ENCODE measurements around the gene RHCG.
A peak's percentile ranks its signal among the peaks of the same experiment; 100 is the strongest.

Gene RHCG

DNA sequence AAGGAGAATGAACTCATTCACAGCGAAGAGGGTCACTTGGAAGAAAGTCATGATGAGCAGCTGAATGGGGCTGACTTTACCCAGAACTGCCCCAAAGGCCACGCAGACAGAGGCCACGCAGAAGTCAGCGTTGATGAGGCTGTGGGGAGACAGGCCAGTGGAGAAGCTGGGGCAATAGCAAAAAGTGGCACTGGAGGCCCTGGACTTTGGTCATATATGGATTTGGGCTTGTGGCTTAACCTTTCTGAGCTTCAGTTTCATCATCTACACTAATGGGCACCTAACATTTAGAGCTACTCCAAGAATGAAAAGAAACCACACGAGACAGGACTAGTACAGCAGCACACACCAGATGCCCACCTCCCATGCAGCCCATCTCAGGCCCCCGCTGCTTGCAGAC is 13.3 kb downstream of the RHCG start:
- H2AK5ac ChIP-seq (ENCODE audit: low read length, severe bottlenecking), result no peak overlapping the region
- H4K8ac ChIP-seq (ENCODE audit: low read length), result no peak overlapping the region
- no peaks in the 10 kb centered on the region for H3K9me3 ChIP-seq (ENCODE audit: control insufficient read depth, low read length)
- no peak overlapping the region for H2BK120ac ChIP-seq (ENCODE audit: low read depth, low read length)
- no peak overlapping the region for H2AFZ ChIP-seq (ENCODE audit: low read depth, low read length)
- peaks cover 40 to 84% of the 10 kb centered on the region in 2 experiments for H3K27me3 ChIP-seq (ENCODE audit: control insufficient read depth in 1 of 2, insufficient read depth in 1 of 2, low read length in 2 of 2)
- H2BK12ac ChIP-seq (ENCODE audit: low read length in 2 of 2), result no peak overlapping the region
- no peak overlapping the region for H3K4ac ChIP-seq (ENCODE audit: low read depth in 1 of 2, low read length in 2 of 2)
- H3K36me3 ChIP-seq (ENCODE audit: control insufficient read depth in 1 of 2, insufficient read depth in 2 of 2, low read depth in 1 of 2, low read length in 2 of 2), result no peaks in the 10 kb centered on the region
- H2BK5ac ChIP-seq (ENCODE audit: low read depth, low read length, poor library complexity, severe bottlenecking), result no peak overlapping the region
- H3K14ac ChIP-seq (ENCODE audit: low read length in 2 of 2), result peak overlapping the region in 1 of 2 experiments; percentile 10
- H3K4me2 ChIP-seq (ENCODE audit: low read length, poor library complexity, severe bottlenecking), result no peak overlapping the region
- H3K23ac ChIP-seq (ENCODE audit: low read length in 2 of 2), result no peak overlapping the region
- 87% methylated on average over 6 of the region's 6 CpGs for WGBS
- no peak overlapping the region for H4K91ac ChIP-seq (ENCODE audit: low read length)
- no peaks in the 10 kb centered on the region for H3K79me1 ChIP-seq (replicated peaks; ENCODE audit: low read length, poor library complexity, severe bottlenecking)
- peaks cover 1% of the 10 kb centered on the region for H3K4me1 ChIP-seq (ENCODE audit: control insufficient read depth, insufficient read depth, low read depth, low read length)
- no peak overlapping the region for H3K9ac ChIP-seq (ENCODE audit: low read length)
- H3K18ac ChIP-seq (ENCODE audit: low read depth in 1 of 2, low read length in 2 of 2), result no peak overlapping the region
- no peak overlapping the region for H2BK15ac ChIP-seq (ENCODE audit: low read depth, poor library complexity, severe bottlenecking)
- no peak overlapping the region for H3K4me3 ChIP-seq (ENCODE audit: insufficient read depth in 1 of 2, low read depth in 1 of 2, low read length in 2 of 2)
- no peak overlapping the region for H3K27ac ChIP-seq (ENCODE audit: low read length, poor library complexity, severe bottlenecking)
- DNase-seq, result no peak

DNA sequence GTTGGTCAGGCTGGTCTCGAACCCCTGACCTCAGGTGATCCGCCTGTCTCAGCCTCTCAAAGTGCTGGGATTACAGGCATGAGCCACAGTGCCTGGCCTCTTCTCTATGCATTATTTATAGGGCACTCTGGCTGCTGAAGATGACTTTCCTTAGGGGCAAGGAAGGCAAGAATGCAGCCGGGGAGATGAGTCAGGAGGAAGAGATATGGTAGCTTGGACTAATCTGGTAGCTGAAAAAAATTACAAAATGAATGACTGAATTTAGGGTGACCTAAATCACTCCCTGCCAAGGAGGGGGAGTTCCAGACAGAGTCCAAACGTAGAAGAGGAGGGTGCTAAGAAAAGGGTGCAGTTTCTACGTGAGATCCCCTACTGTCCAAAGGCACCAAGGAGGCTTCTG is 14.2 kb downstream of the RHCG start:
- H3K27me3 ChIP-seq (ENCODE audit: control insufficient read depth in 1 of 2, insufficient read depth in 1 of 2, low read length in 2 of 2), result peaks cover 41 to 84% of the 10 kb centered on the region in 2 experiments
- WGBS, result 73% methylated on average over 5 of the region's 5 CpGs
- H3K4ac ChIP-seq (ENCODE audit: low read depth in 1 of 2, low read length in 2 of 2), result no peak overlapping the region
- H2BK5ac ChIP-seq (ENCODE audit: low read depth, low read length, poor library complexity, severe bottlenecking), result no peak overlapping the region
- no peak overlapping the region for H3K27ac ChIP-seq (ENCODE audit: low read length, poor library complexity, severe bottlenecking)
- no peaks in the 10 kb centered on the region for H3K36me3 ChIP-seq (ENCODE audit: control insufficient read depth in 1 of 2, insufficient read depth in 2 of 2, low read depth in 1 of 2, low read length in 2 of 2)
- no peak overlapping the region for H2AFZ ChIP-seq (ENCODE audit: low read depth, low read length)
- no peak overlapping the region for H3K23ac ChIP-seq (ENCODE audit: low read length in 2 of 2)
- no peak overlapping the region for H2BK120ac ChIP-seq (ENCODE audit: low read depth, low read length)
- no peak overlapping the region for H2BK15ac ChIP-seq (ENCODE audit: low read depth, poor library complexity, severe bottlenecking)
- H3K79me1 ChIP-seq (replicated peaks; ENCODE audit: low read length, poor library complexity, severe bottlenecking), result no peaks in the 10 kb centered on the region
- H2BK12ac ChIP-seq (ENCODE audit: low read length in 2 of 2), result no peak overlapping the region
- H2AK5ac ChIP-seq (ENCODE audit: low read length, severe bottlenecking), result no peak overlapping the region
- H3K4me3 ChIP-seq (ENCODE audit: insufficient read depth in 1 of 2, low read depth in 1 of 2, low read length in 2 of 2), result no peak overlapping the region
- H3K4me2 ChIP-seq (ENCODE audit: low read length, poor library complexity, severe bottlenecking), result no peak overlapping the region
- no peak overlapping the region for H3K18ac ChIP-seq (ENCODE audit: low read depth in 1 of 2, low read length in 2 of 2)
- no peaks in the 10 kb centered on the region for H3K9me3 ChIP-seq (ENCODE audit: control insufficient read depth, low read length)
- no peak for DNase-seq
- no peak overlapping the region for H3K9ac ChIP-seq (ENCODE audit: low read length)
- no peak overlapping the region for H4K8ac ChIP-seq (ENCODE audit: low read length)
- H4K91ac ChIP-seq (ENCODE audit: low read length), result no peak overlapping the region
- peaks cover 1% of the 10 kb centered on the region for H3K4me1 ChIP-seq (ENCODE audit: control insufficient read depth, insufficient read depth, low read depth, low read length)
- no peak overlapping the region for H3K14ac ChIP-seq (ENCODE audit: low read length in 2 of 2)

DNA sequence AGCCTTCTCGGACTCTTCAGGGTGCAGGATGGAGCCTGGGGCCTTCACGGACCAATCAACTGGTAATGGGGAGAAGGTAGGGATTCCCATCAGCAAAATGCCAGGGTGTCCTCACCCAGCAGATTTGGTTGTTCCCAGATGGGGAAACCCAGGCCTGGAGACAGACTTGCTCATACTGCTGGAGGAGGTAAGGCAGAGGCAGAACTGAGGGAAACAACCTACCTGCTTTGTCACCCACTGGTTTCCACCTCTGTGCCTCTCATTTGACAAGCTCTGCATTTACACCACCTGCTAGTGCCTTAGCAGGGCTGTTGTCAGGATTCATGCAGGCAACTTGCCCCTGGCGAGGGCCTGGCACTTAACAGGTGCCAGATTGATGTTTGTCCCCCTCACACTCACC is 15.9 kb downstream of the RHCG start:
- Histone ChIP-seq H3K4ac (ENCODE audit: low read depth in 1 of 2, low read length in 2 of 2) (no peak overlapping the region), H2AK5ac (ENCODE audit: low read length, severe bottlenecking) (no peak overlapping the region), H3K14ac (ENCODE audit: low read length in 2 of 2) (peak overlapping the region in 1 of 2 experiments; percentile 44), H4K8ac (ENCODE audit: low read length) (no peak overlapping the region), H3K18ac (ENCODE audit: low read depth in 1 of 2, low read length in 2 of 2) (no peak overlapping the region), H2BK12ac (ENCODE audit: low read length in 2 of 2) (no peak overlapping the region), H3K36me3 (ENCODE audit: control insufficient read depth in 1 of 2, insufficient read depth in 2 of 2, low read depth in 1 of 2, low read length in 2 of 2) (no peaks in the 10 kb centered on the region), H3K4me1 (ENCODE audit: control insufficient read depth, insufficient read depth, low read depth, low read length) (peaks cover 1% of the 10 kb centered on the region), H3K4me3 (ENCODE audit: insufficient read depth in 1 of 2, low read depth in 1 of 2, low read length in 2 of 2) (no peak overlapping the region), H3K27me3 (ENCODE audit: control insufficient read depth in 1 of 2, insufficient read depth in 1 of 2, low read length in 2 of 2) (peaks cover 54 to 85% of the 10 kb centered on the region in 2 experiments), H2BK15ac (ENCODE audit: low read depth, poor library complexity, severe bottlenecking) (no peak overlapping the region), H3K9ac (ENCODE audit: low read length) (no peak overlapping the region), H3K79me1 (replicated peaks; ENCODE audit: low read length, poor library complexity, severe bottlenecking) (no peaks in the 10 kb centered on the region), H2BK120ac (ENCODE audit: low read depth, low read length) (no peak overlapping the region), H2AFZ (ENCODE audit: low read depth, low read length) (no peak overlapping the region), H3K23ac (ENCODE audit: low read length in 2 of 2) (no peak overlapping the region), H4K91ac (ENCODE audit: low read length) (no peak overlapping the region), H2BK5ac (ENCODE audit: low read depth, low read length, poor library complexity, severe bottlenecking) (no peak overlapping the region), H3K27ac (ENCODE audit: low read length, poor library complexity, severe bottlenecking) (no peak overlapping the region), H3K9me3 (ENCODE audit: control insufficient read depth, low read length) (no peaks in the 10 kb centered on the region), H3K4me2 (ENCODE audit: low read length, poor library complexity, severe bottlenecking) (no peak overlapping the region)
- no peak for DNase-seq
- WGBS, result 81% methylated on average over 3 of the region's 3 CpGs

GRCh38 chr15:89479173-89479572 is 17.2 kb downstream of the RHCG start:
- H4K91ac ChIP-seq (ENCODE audit: low read length), result no peak overlapping the region
- 71% methylated on average over 7 of the region's 7 CpGs for WGBS

More at GRCh38 chr15:89479173-89479572, 17.2 kb downstream of the RHCG start:
- Histone ChIP-seq H2BK12ac (ENCODE audit: low read length in 2 of 2) (no peak overlapping the region), H3K79me1 (replicated peaks; ENCODE audit: low read length, poor library complexity, severe bottlenecking) (no peaks in the 10 kb centered on the region), H3K9me3 (ENCODE audit: control insufficient read depth, low read length) (no peaks in the 10 kb centered on the region), H2BK120ac (ENCODE audit: low read depth, low read length) (no peak overlapping the region), H2AK5ac (ENCODE audit: low read length, severe bottlenecking) (no peak overlapping the region), H4K8ac (ENCODE audit: low read length) (no peak overlapping the region), H3K4me3 (ENCODE audit: insufficient read depth in 1 of 2, low read depth in 1 of 2, low read length in 2 of 2) (no peak overlapping the region), H2BK5ac (ENCODE audit: low read depth, low read length, poor library complexity, severe bottlenecking) (no peak overlapping the region), H3K9ac (ENCODE audit: low read length) (no peak overlapping the region), H3K23ac (ENCODE audit: low read length in 2 of 2) (no peak overlapping the region), H3K36me3 (ENCODE audit: control insufficient read depth in 1 of 2, insufficient read depth in 2 of 2, low read depth in 1 of 2, low read length in 2 of 2) (no peaks in the 10 kb centered on the region), H3K4me2 (ENCODE audit: low read length, poor library complexity, severe bottlenecking) (no peak overlapping the region), H3K27ac (ENCODE audit: low read length, poor library complexity, severe bottlenecking) (no peak overlapping the region), H3K4ac (ENCODE audit: low read depth in 1 of 2, low read length in 2 of 2) (no peak overlapping the region), H3K27me3 (ENCODE audit: control insufficient read depth in 1 of 2, insufficient read depth in 1 of 2, low read length in 2 of 2) (peaks cover 60 to 88% of the 10 kb centered on the region in 2 experiments), H2AFZ (ENCODE audit: low read depth, low read length) (no peak overlapping the region), H3K4me1 (ENCODE audit: control insufficient read depth, insufficient read depth, low read depth, low read length) (peaks cover 1% of the 10 kb centered on the region), H3K14ac (ENCODE audit: low read length in 2 of 2) (no peak overlapping the region), H3K18ac (ENCODE audit: low read depth in 1 of 2, low read length in 2 of 2) (no peak overlapping the region), H2BK15ac (ENCODE audit: low read depth, poor library complexity, severe bottlenecking) (no peak overlapping the region)
- no peak for DNase-seq
